GM21367 (cell line): ENCODE results near the gene UBE2L3.
"Not testable (repeated sequence)": the region's sequence is repeated elsewhere in the genome, so short reads cannot be mapped to it uniquely, and the experiment has no call there.

Experiments
- ATAC-seq: cut with Tn5 transposase; IDR thresholded peaks from one replicate; pipeline ENCODE4 v1.9.1; 2021; ENCODE audit not compliant: unreplicated experiment

The UBE2L3 gene

DNA sequence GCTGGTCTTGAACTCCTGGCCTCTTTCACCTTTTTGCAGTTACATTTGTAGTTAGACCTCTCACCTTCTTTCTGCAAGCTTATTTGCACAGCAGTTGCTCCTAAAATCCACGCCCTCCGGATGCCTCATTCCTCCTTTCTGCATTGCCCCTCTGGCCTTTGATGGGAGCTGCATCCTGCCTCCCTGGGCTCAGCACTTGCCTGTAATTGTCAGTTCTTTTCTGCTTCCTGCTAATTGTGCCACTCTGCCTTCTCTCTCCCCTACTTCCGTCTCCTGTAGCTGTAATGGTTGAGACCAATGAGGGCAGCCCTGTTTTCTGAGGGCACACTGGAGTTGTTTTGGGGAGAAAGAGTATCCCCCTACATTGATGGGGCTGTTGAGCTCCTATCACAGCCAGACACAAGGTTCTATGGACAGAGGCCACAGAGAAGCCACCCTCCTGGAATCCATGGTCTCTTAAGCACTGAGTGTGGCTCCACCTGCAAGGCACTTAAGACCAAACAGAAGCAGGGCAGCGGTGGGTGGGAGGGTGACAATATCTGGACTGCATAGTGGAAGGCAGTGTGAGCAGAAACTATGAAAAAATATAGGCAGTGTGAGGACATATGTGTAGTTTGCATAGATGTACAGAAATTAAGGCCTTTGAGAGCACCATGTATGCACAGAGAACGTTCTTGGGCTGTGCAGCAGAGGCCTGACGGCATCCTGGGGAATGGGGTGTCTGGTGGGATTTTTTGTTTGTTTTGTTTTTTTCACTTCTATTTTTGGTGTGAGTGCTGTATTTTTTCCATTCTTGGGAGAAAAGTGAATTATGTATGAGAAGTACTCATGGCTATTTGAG, 31.8 kb downstream of the UBE2L3 start:
- no peak for ATAC-seq

- ATAC-seq, result no peak
Observed at GRCh38 chr22:21602579-21602978, 35.1 kb downstream of the UBE2L3 start.

GRCh38 chr22:21603973-21604372, 36.5 kb downstream of the UBE2L3 start:
- ATAC-seq, result no peak

- no peak for ATAC-seq
Observed at GRCh38 chr22:21605887-21606564, 38.5 kb downstream of the UBE2L3 start.

DNA sequence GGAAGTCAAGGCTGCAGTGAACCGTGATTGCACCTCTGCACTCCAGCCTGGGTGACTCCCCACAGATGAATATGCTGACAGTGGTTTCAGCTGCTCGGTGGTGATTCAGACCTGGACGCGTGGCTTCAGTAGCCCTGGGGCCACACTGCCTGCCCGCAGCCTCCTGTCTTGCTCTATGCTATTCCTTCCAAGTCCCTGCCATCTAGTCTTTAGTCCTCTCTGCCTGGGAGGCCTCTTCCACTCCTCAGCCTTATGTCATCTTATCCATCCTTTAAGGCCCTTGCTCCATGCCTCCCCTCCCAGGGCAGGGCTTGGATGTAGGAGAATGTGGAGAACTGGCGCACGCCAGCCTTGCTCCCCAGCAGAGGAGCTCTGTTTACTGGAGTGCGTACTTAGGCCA, 39.3 kb downstream of the UBE2L3 start:
- ATAC-seq, result no peak

DNA sequence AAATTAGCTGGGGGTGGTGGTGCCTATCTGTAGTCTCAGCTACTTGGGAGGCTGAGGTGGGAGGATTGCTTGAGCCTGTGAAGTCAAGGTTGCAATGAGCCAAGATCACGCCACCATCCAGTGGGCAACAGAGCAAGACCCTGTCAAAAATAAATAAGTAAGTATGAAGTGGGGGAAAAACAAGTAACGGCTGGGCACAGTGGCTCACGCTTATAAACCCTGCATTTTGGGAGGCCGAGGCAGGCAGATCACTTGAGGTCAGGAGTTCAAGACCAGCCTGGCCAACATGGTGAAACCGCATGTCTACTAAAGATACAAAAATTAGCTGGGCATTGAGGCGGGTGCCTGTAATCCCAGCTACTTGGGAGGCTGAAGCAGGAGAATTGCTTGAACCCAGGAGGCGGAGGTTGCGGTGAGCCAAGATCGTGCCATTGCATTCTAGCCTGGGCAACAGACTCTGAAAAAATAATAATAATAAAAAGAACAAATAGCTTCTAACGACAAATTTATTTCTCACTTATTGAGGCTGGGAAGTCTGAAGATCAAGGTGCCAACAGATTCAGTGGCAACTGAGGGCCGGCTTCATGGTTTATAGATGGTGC, 42.1 kb downstream of the UBE2L3 start:
- ATAC-seq, result not testable (repeated sequence)

DNA sequence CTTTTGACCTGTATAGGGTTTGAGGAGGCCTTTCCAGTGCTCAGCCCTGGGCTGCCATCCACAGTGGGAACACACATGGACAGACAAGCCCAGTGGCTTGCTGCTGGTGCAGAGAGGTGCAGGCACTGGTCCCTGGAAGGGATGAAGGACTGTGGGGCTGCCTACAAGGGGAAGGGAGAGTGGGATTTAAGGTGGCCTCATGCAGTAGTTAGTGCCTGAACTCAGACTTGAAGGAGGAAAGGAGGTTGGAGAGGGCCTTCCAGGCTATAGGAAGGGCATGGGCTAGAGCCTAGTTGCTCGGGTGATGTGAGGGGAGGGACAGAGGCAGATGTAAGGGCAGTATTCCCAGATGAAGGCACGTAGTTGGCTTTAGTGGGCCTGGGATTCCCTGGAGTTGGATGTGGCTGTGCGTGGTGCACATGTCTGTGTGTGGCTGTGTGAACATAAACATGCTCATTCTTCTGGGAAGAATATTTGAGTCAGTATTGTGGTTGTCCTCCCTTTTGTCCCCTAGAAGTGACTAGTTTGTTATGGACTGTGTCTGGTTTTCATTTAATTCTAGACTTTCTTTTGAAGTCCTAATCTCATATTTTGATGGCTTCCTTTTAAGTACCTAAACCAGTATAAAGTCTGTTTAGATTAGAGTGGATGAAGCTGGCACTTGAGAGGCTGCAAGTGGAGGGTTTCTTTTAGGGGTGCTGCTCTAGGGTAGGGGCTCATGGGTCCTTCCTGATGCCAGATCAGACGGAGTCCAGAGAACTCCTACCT, 43.9 kb downstream of the UBE2L3 start:
- no peak for ATAC-seq

GRCh38 chr22:21612858-21613257, 45.3 kb downstream of the UBE2L3 start:
- ATAC-seq, result no peak

GRCh38 chr22:21613553-21614233, 46.2 kb downstream of the UBE2L3 start:
- no peak for ATAC-seq

DNA sequence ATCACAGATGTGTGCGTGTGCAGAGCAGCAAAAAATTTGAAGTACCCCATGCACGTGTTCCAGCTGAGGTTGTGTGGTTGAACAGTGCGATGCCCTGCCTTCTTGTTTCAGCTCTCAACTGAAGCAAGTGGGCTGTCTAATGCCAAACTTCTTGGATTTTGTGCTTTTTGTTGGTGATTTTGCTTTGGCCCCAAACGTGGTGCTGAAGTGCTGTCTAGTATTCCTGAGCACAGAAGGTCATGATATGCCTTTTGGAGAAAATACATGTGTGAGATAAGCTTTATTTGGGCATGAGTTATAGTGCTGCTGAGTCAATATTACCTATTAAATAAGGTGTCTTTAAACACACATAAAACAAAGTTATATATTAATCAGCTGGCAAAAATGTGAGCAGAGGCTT, 48.2 kb downstream of the UBE2L3 start:
- ATAC-seq, result no peak

- ATAC-seq, result not testable (repeated sequence)
Observed at GRCh38 chr22:21617337-21617736, 49.8 kb downstream of the UBE2L3 start.

DNA sequence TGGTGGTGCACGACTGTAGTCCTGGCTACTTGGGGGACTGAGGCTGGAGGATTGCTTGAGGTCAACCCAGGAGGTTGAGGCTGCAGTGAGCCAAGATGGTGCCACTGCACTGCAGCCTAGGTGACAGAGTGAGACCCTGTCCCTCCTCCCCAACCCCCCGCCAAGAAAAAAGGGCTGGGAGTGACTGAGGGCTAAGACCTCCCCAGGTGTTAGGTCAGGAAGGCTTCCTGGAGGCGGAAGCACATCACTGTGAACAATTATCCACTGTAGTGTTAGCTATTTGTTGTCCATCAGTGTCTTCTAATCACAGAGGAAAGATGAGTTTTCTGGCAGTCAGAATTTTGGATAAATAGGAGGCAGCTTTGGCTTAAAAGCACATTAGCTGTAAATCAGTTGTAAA, 53.5 kb downstream of the UBE2L3 start:
- ATAC-seq, result no peak

- no peak for ATAC-seq
Observed at GRCh38 chr22:21622011-21622918, 54.8 kb downstream of the UBE2L3 start.

- ATAC-seq, result no peak
Observed at GRCh38 chr22:21622919-21623647, 55.6 kb downstream of the UBE2L3 start.

DNA sequence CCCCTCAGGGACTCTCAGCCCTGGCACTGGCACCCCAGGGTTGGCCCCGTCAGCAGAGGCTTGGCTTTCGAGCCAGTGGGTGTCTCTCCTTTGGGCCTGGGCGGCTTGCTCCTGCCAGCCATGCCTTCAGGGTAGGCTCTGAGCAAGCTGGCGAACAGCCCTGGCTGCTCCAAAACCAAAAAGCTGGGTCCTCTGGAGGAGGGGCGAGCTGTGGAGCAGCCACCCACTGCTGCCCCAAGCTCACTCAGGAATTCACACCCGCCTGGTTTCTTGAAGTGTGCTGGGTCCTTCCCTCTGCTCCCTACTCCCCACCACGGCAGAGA, 56.1 kb downstream of the UBE2L3 start:
- no peak for ATAC-seq

- ATAC-seq, result no peak
Observed at GRCh38 chr22:21624120-21624879, 56.8 kb downstream of the UBE2L3 start.

GRCh38 chr22:21624880-21625791, 57.6 kb downstream of the UBE2L3 start:
- no peak for ATAC-seq
